HepG2 (cell line): ENCODE results near the gene TENM3. TPM values are rescaled to one million over a fixed set of nuclear protein-coding genes. Genes with fewer than 3 reads are reported as not detected.

Experiments used
- ATAC-seq: fragments of 200-7000 bp; cut with Tn5 transposase; 3 replicates; pipeline ENCODE4 v1.9.1; 2020; ENCODE audit warnings: mild to moderate bottlenecking, moderate library complexity
- BruUV-seq: library from RNA; stranded (reverse); fragments of 400-500 nt; replicated peaks from 2 replicates; lab custom pipeline; 2021; lab: Mats Ljungman, UMichigan
- CTCF ChIA-PET: fragments of 300-600 bp; formaldehyde crosslinking; extraction: SDS; loops from one replicate; lab custom pipeline; 2021; ENCODE audit warnings: low total read pairs, inconsistent platforms, low intra/inter-chr PET ratio; lab: Yijun Ruan, JAX
- POLR2A ChIA-PET: fragments of 350-600 bp; sonication (Branson Sonifier 250); formaldehyde crosslinking; loops from one replicate; lab custom pipeline; 2020; ENCODE audit warnings: antibody characterized with exemption, inconsistent platforms; lab: Yijun Ruan, JAX
- DNase-seq: peaks from one replicate; pipeline ENCODE4 v3.0.0-alpha.2; 2015; ENCODE audit warnings: low spot score
- FAIRE-seq: peaks from 3 replicates; lab custom pipeline; 2011; peaks lifted over from hg19 to GRCh38; lab: Jason Lieb, UNC
- H2AFZ ChIP-seq: one replicate; pipeline ENCODE4 v1.6.1; 2011; ENCODE audit warnings: low read length, inconsistent platforms
- H3K27ac ChIP-seq: fragments of 300-600 bp; 3 replicates; pipeline ENCODE4 v1.8.0; 2011; ENCODE audit warnings: mixed run types, mild to moderate bottlenecking, mixed read lengths, low read length, inconsistent platforms; ENCODE audit not compliant: insufficient read depth; ENCODE audit errors: extremely low read length
- H3K27me3 ChIP-seq, 2 experiments: fragments of 200-600 bp in 1 of 2; 2 replicates in 1 of 2; 3 replicates in 1 of 2; pipeline versions ENCODE4 v1.6.0 to v1.8.0; 2011; ENCODE audit warnings: low read length in 2 of 2, mild to moderate bottlenecking in 2 of 2, moderate library complexity in 2 of 2, inconsistent platforms in 1 of 2; ENCODE audit not compliant: insufficient read depth in 2 of 2, control insufficient read depth in 1 of 2
- H3K36me3 ChIP-seq, 2 experiments: fragments of 200-600 bp in 1 of 2; replicated peaks in 1 of 2; 2 replicates in 1 of 2; 3 replicates in 1 of 2; pipeline versions ENCODE4 v1.5.1 to v1.8.0; 2011; ENCODE audit warnings: low read length in 2 of 2, inconsistent platforms in 1 of 2; ENCODE audit not compliant: insufficient read depth in 2 of 2, control insufficient read depth in 1 of 2
- H3K4me1 ChIP-seq: 2 replicates; pipeline ENCODE4 v1.5.1; 2012; ENCODE audit warnings: low read length, inconsistent platforms; ENCODE audit not compliant: insufficient read depth
- H3K4me2 ChIP-seq: 2 replicates; pipeline ENCODE4 v1.6.0; 2011; ENCODE audit warnings: low read depth, low read length, inconsistent platforms
- H3K4me3 ChIP-seq, 3 experiments: fragments of 200-600 bp in 1 of 3; sonication (generic), shearing (Covaris generic) in 1 of 3; replicated peaks in 1 of 3; 2 replicates each; pipeline ENCODE4 v1.5.1; 2011 to 2016; ENCODE audit warnings: low read length in 3 of 3, inconsistent platforms in 2 of 3, low read depth in 2 of 3, mild to moderate bottlenecking in 2 of 3, control low read depth in 1 of 3, mixed read lengths in 1 of 3; ENCODE audit not compliant: insufficient read depth in 1 of 3
- H3K79me2 ChIP-seq: one replicate; pipeline ENCODE4 v1.6.1; 2011; ENCODE audit warnings: low read length, inconsistent platforms; ENCODE audit not compliant: insufficient read depth
- H3K9ac ChIP-seq: 2 replicates; pipeline ENCODE4 v1.6.0; 2011; ENCODE audit warnings: mild to moderate bottlenecking, low read depth, low read length, inconsistent platforms; ENCODE audit not compliant: insufficient read depth
- H3K9me3 ChIP-seq: 2 replicates; pipeline ENCODE4 v1.5.1; 2012; ENCODE audit warnings: mild to moderate bottlenecking, low read length
- H4K20me1 ChIP-seq: 2 replicates; pipeline ENCODE4 v1.6.0; 2011; ENCODE audit warnings: inconsistent platforms, mild to moderate bottlenecking, low read length, moderate library complexity; ENCODE audit not compliant: insufficient read depth
- FOXK1 ChIP-seq: sonication (generic); formaldehyde crosslinking; IDR thresholded peaks from 2 replicates; pipeline ENCODE4 v1.4.0; 2020; ENCODE audit warnings: low read depth, missing genetic modification reagents, borderline replicate concordance
- ZBTB42 ChIP-seq: sonication (generic); formaldehyde crosslinking; IDR thresholded peaks from 2 replicates; pipeline ENCODE4 v1.5.0; 2020; ENCODE audit warnings: mild to moderate bottlenecking, missing genetic modification reagents
- ZC3H4 ChIP-seq: sonication (generic); formaldehyde crosslinking; IDR thresholded peaks from 2 replicates; pipeline ENCODE4 v1.4.0; 2020; ENCODE audit warnings: missing genetic modification reagents, borderline replicate concordance
- ZKSCAN5 ChIP-seq: sonication (generic); formaldehyde crosslinking; IDR thresholded peaks from 2 replicates; pipeline ENCODE4 v1.5.1; 2020; ENCODE audit warnings: mild to moderate bottlenecking, missing genetic modification reagents
- ZNF224 ChIP-seq: sonication (generic); formaldehyde crosslinking; IDR thresholded peaks from 2 replicates; pipeline ENCODE4 v1.5.0; 2020; ENCODE audit warnings: mild to moderate bottlenecking, missing genetic modification reagents
- ZNF280B ChIP-seq: sonication (generic); formaldehyde crosslinking; IDR thresholded peaks from 2 replicates; pipeline ENCODE4 v1.5.0; 2020; ENCODE audit warnings: missing genetic modification reagents, mild to moderate bottlenecking, borderline replicate concordance
- ZNF430 ChIP-seq: sonication (generic); formaldehyde crosslinking; IDR thresholded peaks from 2 replicates; pipeline ENCODE4 v1.9.0; 2021; ENCODE audit warnings: mild to moderate bottlenecking, missing genetic modification reagents
- WGBS: methylation state at CpG from one replicate; pipeline ENCODE4 v1.1.6; 2017; ENCODE audit warnings: low lambda C conversion rate; 5-methylcytosine and 5-hydroxymethylcytosine counted together
- in situ Hi-C: cut with HindIII; loops from 2 replicates; pipeline ENCODE4 v1.10.0; 2017; ENCODE audit warnings: low pct_unique_long_range_greater_than_20kb; ENCODE audit not compliant: extremely low pct_ligation_motif_present
- intact Hi-C: fragments of 100-400 bp; cut with micrococcal nuclease; formaldehyde crosslinking; loops from one replicate; pipeline ENCODE4 v1.10.0; 2022; ENCODE audit not compliant: unreplicated experiment
- polyA plus RNA-seq, 8 experiments: library from polyadenylated mRNA; depleted of rRNA in 3 of 8; stranded (reverse) in 7 of 8; unstranded in 1 of 8; fragments of >200 nt; fragmentation: Illumina TruSeq in 4 of 8; extraction: Trizol in 4 of 8; gene quantifications; 2 replicates each; pipeline versions ENCODE4 v1.2.1 to v1.2.3, GENCODE V29; 2011 to 2016; ENCODE audit warnings: low read depth in 4 of 8, missing spikeins in 1 of 8, mixed read lengths in 1 of 8; ENCODE audit not compliant: insufficient read depth in 1 of 8
- total RNA-seq, 5 experiments: library from RNA; depleted of rRNA; stranded (reverse); fragments of >200 nt; fragmentation: Illumina TruSeq; extraction: Trizol; gene quantifications; 2 replicates each; pipeline ENCODE4 v1.2.3, GENCODE V29; 2016; ENCODE audit warnings: low read depth in 1 of 5
- TF ChIP-seq, protein P1 (sequence below): sonication (generic); formaldehyde crosslinking; conservative IDR thresholded peaks from 2 replicates; pipeline ENCODE4 v1.8.1; 2023; ENCODE audit warnings: missing genetic modification reagents
- TF ChIP-seq, protein P2 (sequence below): sonication (generic); formaldehyde crosslinking; IDR thresholded peaks from 2 replicates; pipeline ENCODE4 v1.4.0; 2020; ENCODE audit warnings: missing genetic modification reagents, borderline replicate concordance
- TF ChIP-seq, protein P3 (sequence below): sonication (generic); formaldehyde crosslinking; IDR thresholded peaks from 2 replicates; pipeline ENCODE4 v1.4.0; 2020; ENCODE audit warnings: missing genetic modification reagents

TENM3 gene
- total and polyA plus RNA-seq, 2 of the 13 experiments (the other 11 are each of a cell fraction or from before 2014, with no cell fraction given) = 0.04 TPM; not detected in 1

DNA sequence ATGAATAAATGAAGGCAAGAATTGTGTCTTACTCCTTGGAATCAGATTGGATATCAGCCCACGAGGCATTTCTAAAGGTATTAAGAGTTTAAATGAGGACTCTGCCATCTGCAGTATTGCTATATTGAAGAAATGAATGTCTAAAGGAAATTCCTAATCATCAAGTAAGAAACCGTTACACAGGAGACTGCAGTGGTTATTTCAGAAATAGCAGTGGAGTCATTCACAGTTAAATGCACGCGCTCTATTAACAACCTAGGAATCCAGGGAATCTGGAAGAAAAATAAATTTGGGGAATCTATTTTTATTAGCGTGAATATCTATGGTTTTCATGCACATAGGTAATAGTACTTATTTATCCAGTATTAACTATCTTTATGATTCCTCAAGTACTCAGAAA is 334.2 kb downstream of the TENM3 start:
- FAIRE-seq (no peak), ATAC-seq (no peak), DNase-seq (no peak)
- no peaks in the 10 kb centered on the region for H4K20me1 ChIP-seq
- no peaks in the 10 kb centered on the region for H3K27me3 ChIP-seq
- no peak overlapping the region for H2AFZ ChIP-seq
- ChIA-PET CTCF (no interaction called here), POLR2A (no interaction called here)
- no peak for TF ChIP-seq ZNF280B (CRISPR knock-in tag)
- TF ChIP-seq ZBTB42 (CRISPR knock-in tag) = no peak
- no peak for TF ChIP-seq FOXK1
- no peak for TF ChIP-seq ZKSCAN5 (CRISPR knock-in tag)
- H3K4me3 ChIP-seq = no peak overlapping the region
- BruUV-seq = no TSS peak
- H3K9ac ChIP-seq = no peak overlapping the region
- no peaks in the 10 kb centered on the region for H3K9me3 ChIP-seq
- no peak overlapping the region for H3K4me2 ChIP-seq
- WGBS = 45% methylated on average over 5 of the region's 5 CpGs
- no peaks in the 10 kb centered on the region for H3K36me3 ChIP-seq
- H3K79me2 ChIP-seq = no peaks in the 10 kb centered on the region
- intact Hi-C loops = no loop called here
- in situ Hi-C loops = no loop called here
- H3K4me1 ChIP-seq = no peaks in the 10 kb centered on the region
- H3K27ac ChIP-seq = no peak overlapping the region

- H3K79me2 ChIP-seq = no peaks in the 10 kb centered on the region
- ChIA-PET CTCF (no interaction called here), POLR2A (no interaction called here)
- no peaks in the 10 kb centered on the region for H3K36me3 ChIP-seq
- BruUV-seq = no TSS peak
- no peak overlapping the region for H3K27ac ChIP-seq
- no peak overlapping the region for H3K4me2 ChIP-seq
- H3K4me1 ChIP-seq = no peaks in the 10 kb centered on the region
- H3K9ac ChIP-seq = no peak overlapping the region
- no peak for FAIRE-seq
- H2AFZ ChIP-seq = no peak overlapping the region
- no peaks in the 10 kb centered on the region for H4K20me1 ChIP-seq
- H3K9me3 ChIP-seq = no peaks in the 10 kb centered on the region
- H3K27me3 ChIP-seq = no peaks in the 10 kb centered on the region
- no peak overlapping the region for H3K4me3 ChIP-seq
- no peak for DNase-seq
- ATAC-seq = no peak
- intact Hi-C loops = no loop called here
- in situ Hi-C loops = no loop called here
- TF ChIP-seq ZC3H4 (CRISPR knock-in tag) (no peak), ZNF430 (CRISPR knock-in tag) (no peak), ZNF224 (CRISPR knock-in tag) (no peak)
- TF ChIP-seq, protein P1, sequence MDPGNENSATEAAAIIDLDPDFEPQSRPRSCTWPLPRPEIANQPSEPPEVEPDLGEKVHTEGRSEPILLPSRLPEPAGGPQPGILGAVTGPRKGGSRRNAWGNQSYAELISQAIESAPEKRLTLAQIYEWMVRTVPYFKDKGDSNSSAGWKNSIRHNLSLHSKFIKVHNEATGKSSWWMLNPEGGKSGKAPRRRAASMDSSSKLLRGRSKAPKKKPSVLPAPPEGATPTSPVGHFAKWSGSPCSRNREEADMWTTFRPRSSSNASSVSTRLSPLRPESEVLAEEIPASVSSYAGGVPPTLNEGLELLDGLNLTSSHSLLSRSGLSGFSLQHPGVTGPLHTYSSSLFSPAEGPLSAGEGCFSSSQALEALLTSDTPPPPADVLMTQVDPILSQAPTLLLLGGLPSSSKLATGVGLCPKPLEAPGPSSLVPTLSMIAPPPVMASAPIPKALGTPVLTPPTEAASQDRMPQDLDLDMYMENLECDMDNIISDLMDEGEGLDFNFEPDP (CRISPR knock-in tag) = no peak
- TF ChIP-seq, protein P2, sequence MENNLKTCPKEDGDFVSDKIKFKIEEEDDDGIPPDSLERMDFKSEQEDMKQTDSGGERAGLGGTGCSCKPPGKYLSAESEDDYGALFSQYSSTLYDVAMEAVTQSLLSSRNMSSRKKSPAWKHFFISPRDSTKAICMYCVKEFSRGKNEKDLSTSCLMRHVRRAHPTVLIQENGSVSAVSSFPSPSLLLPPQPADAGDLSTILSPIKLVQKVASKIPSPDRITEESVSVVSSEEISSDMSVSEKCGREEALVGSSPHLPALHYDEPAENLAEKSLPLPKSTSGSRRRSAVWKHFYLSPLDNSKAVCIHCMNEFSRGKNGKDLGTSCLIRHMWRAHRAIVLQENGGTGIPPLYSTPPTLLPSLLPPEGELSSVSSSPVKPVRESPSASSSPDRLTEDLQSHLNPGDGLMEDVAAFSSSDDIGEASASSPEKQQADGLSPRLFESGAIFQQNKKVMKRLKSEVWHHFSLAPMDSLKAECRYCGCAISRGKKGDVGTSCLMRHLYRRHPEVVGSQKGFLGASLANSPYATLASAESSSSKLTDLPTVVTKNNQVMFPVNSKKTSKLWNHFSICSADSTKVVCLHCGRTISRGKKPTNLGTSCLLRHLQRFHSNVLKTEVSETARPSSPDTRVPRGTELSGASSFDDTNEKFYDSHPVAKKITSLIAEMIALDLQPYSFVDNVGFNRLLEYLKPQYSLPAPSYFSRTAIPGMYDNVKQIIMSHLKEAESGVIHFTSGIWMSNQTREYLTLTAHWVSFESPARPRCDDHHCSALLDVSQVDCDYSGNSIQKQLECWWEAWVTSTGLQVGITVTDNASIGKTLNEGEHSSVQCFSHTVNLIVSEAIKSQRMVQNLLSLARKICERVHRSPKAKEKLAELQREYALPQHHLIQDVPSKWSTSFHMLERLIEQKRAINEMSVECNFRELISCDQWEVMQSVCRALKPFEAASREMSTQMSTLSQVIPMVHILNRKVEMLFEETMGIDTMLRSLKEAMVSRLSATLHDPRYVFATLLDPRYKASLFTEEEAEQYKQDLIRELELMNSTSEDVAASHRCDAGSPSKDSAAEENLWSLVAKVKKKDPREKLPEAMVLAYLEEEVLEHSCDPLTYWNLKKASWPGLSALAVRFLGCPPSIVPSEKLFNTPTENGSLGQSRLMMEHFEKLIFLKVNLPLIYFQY (CRISPR knock-in tag) = no peak
- TF ChIP-seq, protein P3, sequence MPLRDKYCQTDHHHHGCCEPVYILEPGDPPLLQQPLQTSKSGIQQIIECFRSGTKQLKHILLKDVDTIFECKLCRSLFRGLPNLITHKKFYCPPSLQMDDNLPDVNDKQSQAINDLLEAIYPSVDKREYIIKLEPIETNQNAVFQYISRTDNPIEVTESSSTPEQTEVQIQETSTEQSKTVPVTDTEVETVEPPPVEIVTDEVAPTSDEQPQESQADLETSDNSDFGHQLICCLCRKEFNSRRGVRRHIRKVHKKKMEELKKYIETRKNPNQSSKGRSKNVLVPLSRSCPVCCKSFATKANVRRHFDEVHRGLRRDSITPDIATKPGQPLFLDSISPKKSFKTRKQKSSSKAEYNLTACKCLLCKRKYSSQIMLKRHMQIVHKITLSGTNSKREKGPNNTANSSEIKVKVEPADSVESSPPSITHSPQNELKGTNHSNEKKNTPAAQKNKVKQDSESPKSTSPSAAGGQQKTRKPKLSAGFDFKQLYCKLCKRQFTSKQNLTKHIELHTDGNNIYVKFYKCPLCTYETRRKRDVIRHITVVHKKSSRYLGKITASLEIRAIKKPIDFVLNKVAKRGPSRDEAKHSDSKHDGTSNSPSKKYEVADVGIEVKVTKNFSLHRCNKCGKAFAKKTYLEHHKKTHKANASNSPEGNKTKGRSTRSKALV (CRISPR knock-in tag) = no peak
Measured at GRCh38 chr4:182578402-182578801, 335.2 kb downstream of the TENM3 start.
